Omental fat pad (tissue), 4 donors: ENCODE results near the gene PTPRD. TPM values are rescaled to one million over a fixed set of nuclear protein-coding genes. Genes with fewer than 3 reads are reported as not detected.

Experiments used
- ATAC-seq: fragments of 150-250 bp; one replicate; pipeline ENCODE4 v1.9.1; 2016; ENCODE audit warnings: mild to moderate bottlenecking, moderate library complexity; ENCODE audit not compliant: low FRiP score
- DNase-seq: peaks from one replicate; pipeline ENCODE4 v3.0.0-alpha.2; 2019; ENCODE audit warnings: low spot score
- CTCF ChIP-seq, 3 donors: fragments of 450-650 bp; IDR thresholded peaks; one replicate each; pipeline ENCODE4 v1.5.1; 2016 to 2017; ENCODE audit warnings: antibody characterized with exemption in 3 of 3, mild to moderate bottlenecking in 3 of 3, moderate library complexity in 2 of 3
- total RNA-seq, 4 donors: library from RNA; depleted of rRNA; stranded (reverse); fragments of >200 nt; gene quantifications; one replicate each; pipeline ENCODE4 v1.1.0, GENCODE V29; 2016

Gene PTPRD
- total RNA-seq, 4 donors from 2014 or later = 3.5 to 34.2 (median 11.2) TPM

DNA sequence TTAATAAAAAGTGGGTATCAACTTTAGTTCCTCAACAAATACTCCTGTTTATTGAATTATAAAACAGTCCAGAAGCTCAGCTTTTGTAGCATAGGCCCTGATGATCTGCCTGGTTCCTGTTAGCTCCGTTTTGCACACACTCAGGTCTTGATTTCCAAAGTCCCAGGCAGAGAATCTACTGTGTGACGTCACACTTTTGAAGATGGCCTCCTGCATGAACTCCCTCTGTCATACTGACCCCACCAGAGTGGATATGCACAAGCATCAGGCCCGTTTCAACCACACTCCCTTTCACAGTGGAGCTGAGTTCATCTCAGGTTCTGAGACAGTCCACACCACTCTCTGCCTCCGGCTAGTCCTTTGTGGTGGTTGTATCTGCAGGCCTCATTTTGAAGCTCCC lies 353.1 kb downstream of the PTPRD start:
- TF ChIP-seq CTCF (IDR thresholded peaks at IDR 0.05) = no peak
- DNase-seq (no peak), ATAC-seq (no peak)

DNA sequence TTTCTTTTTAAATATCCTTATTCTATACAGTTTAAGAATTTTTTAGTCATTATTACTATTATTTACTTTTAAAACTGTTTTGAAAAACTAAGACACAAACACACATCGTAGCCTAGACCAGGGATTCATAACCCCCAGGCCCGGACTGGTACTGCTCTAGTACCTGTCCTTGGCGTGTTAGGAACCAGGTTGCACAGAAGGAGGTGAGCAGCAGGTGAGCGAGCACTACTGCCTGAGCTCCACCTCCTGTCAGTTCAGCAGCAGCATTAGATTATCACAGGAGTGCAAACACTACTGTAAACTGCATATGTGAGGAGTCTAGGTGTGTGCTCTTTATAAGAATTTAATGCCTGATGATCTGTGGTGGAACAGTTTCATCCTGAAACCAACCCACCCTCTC lies 357.0 kb downstream of the PTPRD start:
- DNase-seq (no peak), ATAC-seq (no peak)
- no peak for TF ChIP-seq CTCF (IDR thresholded peaks at IDR 0.05)

DNA sequence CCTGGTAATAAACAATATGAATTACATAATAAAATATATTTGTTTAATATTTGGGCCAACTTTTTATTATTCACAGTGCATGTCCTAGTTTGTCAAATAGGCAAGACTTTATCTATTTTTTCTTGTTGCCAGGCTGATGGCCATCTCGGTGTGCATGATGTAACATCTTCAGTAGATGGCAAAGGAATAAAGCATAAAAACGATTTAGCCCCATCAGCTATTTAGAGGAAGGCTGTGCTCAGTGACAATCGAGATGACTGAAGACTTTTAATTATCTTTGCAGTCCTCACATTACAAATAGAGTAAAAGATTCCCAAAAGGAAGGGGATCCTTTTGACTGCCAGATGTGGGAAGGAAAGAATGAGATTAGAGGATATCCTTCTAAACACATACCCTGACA lies 358.5 kb downstream of the PTPRD start:
- DNase-seq = no peak
- TF ChIP-seq CTCF (IDR thresholded peaks at IDR 0.05) = no peak
- no peak for ATAC-seq

- TF ChIP-seq CTCF (IDR thresholded peaks at IDR 0.05) = no peak
- DNase-seq (no peak), ATAC-seq (no peak)
Observed at GRCh38 chr9:10253341-10253740, 359.5 kb downstream of the PTPRD start.

DNA sequence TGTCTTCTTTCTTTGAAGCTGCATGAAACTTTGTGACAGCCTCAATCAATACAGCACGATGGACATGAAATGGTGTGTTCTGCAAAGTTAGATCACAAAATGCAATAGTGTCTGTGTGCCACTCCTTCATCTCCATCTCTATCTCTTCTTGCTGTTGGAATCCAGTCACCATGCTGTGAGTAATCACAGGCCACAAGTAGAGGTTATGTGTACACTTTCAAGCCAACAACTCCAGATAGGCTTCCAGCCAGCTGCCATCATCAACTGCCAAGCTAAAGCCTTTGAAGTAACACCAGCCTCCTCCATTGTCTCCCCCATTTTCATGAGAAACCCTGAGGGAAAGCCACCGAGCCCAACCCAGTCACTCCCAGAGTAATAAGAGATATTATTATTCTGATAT lies 360.6 kb downstream of the PTPRD start:
- ATAC-seq (no peak), DNase-seq (no peak)
- TF ChIP-seq CTCF (IDR thresholded peaks at IDR 0.05) = no peak

DNA sequence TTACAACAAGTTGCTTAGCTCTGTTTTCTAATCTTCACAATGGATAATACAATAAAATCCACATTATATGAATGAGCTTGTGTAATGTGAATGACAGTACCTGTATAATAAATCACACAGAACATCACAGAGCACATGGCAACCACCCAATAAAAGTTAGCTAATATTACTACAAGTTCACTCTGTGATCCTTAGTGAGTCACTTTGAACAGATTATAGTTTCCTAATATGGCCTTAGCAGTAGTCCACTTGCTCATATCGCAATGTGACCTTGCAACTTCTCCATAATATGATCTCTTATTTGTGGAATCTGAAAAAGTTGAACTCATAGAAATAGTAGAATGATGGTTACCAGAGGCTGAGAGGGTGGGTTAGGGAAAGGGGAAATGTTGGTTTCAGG lies 361.3 kb downstream of the PTPRD start:
- TF ChIP-seq CTCF (IDR thresholded peaks at IDR 0.05) = no peak
- DNase-seq (no peak), ATAC-seq (no peak)

GRCh38 chr9:10250219-10250618 lies 362.6 kb downstream of the PTPRD start:
- no peak for TF ChIP-seq CTCF (IDR thresholded peaks at IDR 0.05)
- DNase-seq = no peak
- no peak for ATAC-seq
